HG02642 (cell line): ENCODE measurements around the gene KNDC1.

Experiments
- ATAC-seq: cut with Tn5 transposase; IDR thresholded peaks from one replicate; pipeline ENCODE4 v1.9.1; 2021; ENCODE audit warnings: mild to moderate bottlenecking; ENCODE audit not compliant: unreplicated experiment, poor library complexity

The KNDC1 gene

GRCh38 chr10:133187906-133188681 is 28.1 kb downstream of the KNDC1 start:
- ATAC-seq: no peak

DNA sequence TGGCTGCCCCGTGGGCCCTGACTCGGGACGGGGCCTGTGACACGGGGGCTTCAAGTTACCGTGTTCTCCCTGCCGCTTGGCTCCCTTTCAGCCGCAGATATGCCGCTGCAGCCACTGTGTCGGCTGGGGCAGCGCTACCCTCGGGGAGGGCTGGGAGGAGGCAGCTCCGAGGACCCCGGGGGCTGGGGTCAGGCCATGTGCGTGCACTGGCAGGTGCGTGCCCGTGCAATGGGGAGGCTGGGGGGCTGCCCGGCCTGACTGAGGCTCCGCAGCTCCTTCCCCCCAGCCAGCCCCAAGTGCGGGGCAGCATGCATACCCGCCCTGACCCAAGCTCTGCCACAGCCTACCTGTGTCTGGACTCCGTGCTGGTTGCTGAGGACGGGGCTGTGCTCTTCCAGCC is 29.2 kb downstream of the KNDC1 start:
- no peak for ATAC-seq

DNA sequence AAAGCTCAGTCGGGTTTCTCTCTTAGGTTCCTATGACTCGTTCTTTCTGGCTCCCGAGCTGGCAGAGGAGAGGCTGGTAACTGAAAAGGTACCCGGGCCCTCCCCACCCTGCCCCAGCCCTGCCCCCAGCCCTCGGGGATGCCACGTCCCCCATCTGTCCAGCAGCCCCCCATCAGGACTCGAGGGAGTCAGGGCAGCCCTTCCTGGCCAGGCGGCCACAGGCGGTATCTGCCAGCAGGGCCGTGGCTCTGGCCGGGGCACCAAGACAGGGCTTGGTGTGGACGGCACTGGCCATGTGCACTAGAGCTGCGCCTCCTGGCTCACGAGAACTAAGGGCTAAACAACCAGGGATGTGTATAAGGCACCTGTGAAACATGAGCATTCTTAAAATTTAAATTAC is 29.7 kb downstream of the KNDC1 start:
- no peak for ATAC-seq

DNA sequence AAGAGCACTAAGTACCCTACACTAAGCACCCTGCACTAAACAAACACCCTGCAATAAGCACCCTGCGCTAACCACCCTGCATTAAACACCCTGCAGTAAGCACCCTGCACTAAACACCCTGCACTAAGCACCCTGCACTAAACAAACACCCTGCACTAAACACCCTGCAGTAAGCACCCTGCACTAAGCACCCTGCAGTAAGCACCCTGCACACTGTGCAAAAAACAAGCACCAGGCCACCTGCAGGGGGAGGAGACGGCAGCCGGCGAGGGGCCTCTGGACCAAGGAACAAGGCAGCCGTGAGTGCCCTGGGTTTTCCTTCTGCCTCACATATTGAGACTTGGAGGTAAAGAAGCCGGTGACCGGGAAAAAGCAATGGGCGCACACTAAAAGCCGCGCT is 30.2 kb downstream of the KNDC1 start:
- no peak for ATAC-seq

DNA sequence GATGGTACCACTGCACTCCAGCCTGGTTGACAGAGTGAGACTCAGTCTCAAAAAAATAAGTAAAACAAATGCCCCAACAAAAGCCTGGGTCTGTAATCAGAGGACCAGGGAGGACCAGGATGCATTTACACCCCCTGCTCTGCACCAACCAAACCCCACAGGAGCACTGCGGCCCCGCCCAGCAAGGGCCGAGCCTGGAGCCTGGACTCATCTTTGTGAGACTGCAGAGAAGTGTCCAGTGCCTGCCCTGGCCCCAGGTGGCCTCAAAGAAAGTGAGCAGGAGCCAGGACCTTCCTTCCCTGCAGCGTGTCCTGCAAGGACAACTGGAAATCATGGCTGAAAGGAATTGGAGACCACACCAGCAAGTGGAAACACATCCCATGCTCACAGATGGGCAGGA is 31.6 kb downstream of the KNDC1 start:
- ATAC-seq: no peak

- no peak for ATAC-seq
Observed at GRCh38 chr10:133194151-133194550, 34.1 kb downstream of the KNDC1 start.

- no peak for ATAC-seq
Observed at GRCh38 chr10:133195096-133195495, 35.1 kb downstream of the KNDC1 start.

- no peak for ATAC-seq
Observed at GRCh38 chr10:133195611-133196010, 35.6 kb downstream of the KNDC1 start.

DNA sequence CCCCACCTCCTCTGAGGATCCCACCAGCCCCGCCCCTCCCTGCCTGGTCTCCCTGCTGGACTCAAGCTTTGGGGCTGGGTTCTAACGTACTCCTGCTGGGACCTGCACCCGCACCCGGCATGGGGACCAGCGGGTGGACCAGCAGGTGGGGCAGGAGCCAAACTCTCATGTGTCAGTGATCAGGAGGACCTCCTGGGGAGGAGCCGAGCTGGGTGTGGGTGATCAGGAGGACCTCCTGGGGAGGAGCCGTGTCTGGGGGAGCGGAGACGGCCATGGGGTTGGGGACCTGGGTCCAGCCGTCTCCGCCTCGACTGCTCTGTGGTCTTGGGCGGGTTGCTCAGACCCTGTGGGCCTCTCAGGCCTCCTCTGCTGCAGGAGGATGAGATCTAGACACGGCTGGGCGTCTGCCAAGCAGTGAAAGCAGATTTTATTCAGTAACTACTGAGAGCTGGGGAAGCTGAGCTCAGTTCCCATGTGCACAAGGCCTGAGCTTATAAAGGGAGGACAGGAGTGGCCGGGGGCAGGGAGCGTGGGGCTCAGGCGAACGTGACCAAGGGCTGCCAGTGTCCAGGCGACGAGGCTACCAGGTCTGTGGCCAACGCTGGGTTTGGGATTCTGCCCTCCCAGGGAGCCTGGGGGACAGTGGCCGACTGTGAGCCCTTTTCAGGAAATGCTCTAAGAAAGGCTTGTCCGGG is 36.3 kb downstream of the KNDC1 start:
- no peak for ATAC-seq

GRCh38 chr10:133196936-133197758 is 37.1 kb downstream of the KNDC1 start:
- ATAC-seq: no peak

GRCh38 chr10:133197786-133198185 is 37.8 kb downstream of the KNDC1 start:
- ATAC-seq: no peak

- ATAC-seq: no peak
Observed at GRCh38 chr10:133198206-133198605, 38.2 kb downstream of the KNDC1 start.

GRCh38 chr10:133198621-133199487 is 38.8 kb downstream of the KNDC1 start:
- ATAC-seq: no peak

- ATAC-seq: no peak
Observed at GRCh38 chr10:133199488-133199885, 39.5 kb downstream of the KNDC1 start.

DNA sequence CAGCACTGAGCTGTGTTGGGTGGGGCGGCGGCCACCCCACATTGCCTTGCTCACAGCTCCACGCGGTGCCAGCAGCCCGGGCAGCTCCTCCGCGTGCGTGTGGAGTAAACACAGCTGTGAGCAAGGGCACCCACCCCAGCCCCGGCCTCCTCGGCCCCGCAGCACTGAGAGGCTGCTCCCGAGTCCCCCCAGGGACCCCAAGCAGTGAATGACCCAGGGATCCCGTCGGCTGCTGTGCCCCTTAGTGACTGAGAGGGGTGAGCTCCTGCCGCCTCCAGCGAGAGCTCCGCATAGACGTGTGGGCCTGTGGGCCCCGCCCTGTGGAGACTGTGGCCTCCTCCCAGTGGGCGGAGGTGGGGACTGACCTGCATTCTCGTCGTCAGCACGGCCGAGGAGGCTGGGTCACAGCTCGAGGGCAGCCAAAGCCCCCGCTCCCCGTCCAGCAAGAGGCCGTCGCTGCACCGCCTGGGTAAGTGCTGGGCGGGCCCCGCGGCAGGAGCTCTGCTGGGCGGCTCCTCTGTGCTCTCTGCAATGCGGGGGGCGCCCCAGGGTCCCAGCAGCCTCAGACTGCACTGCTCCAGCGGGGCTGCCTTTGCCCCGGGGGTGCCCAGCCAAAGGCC is 40.1 kb downstream of the KNDC1 start:
- ATAC-seq: no peak

DNA sequence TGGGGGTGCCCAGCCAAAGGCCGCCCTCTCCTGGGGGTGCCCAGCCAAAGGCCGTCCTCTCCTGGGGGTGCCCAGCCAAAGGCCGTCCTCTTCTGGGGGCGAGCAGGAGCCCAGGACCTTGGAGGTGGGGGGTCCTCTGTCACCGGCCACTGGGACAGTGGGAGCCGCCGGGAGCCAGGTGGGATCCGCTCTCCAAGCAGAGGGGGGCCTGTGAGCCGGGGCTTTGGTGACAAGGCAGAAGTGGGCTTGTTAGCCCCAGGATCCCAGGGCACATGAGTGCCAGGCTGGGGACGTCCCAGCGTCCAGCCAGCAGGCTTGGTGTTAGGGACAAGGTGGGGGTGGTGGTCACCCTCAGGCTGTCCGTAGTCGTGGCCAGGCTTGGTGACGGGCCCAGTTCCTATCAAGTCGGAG is 40.6 kb downstream of the KNDC1 start:
- ATAC-seq: no peak

GRCh38 chr10:133201151-133201947 is 41.3 kb downstream of the KNDC1 start:
- no peak for ATAC-seq

DNA sequence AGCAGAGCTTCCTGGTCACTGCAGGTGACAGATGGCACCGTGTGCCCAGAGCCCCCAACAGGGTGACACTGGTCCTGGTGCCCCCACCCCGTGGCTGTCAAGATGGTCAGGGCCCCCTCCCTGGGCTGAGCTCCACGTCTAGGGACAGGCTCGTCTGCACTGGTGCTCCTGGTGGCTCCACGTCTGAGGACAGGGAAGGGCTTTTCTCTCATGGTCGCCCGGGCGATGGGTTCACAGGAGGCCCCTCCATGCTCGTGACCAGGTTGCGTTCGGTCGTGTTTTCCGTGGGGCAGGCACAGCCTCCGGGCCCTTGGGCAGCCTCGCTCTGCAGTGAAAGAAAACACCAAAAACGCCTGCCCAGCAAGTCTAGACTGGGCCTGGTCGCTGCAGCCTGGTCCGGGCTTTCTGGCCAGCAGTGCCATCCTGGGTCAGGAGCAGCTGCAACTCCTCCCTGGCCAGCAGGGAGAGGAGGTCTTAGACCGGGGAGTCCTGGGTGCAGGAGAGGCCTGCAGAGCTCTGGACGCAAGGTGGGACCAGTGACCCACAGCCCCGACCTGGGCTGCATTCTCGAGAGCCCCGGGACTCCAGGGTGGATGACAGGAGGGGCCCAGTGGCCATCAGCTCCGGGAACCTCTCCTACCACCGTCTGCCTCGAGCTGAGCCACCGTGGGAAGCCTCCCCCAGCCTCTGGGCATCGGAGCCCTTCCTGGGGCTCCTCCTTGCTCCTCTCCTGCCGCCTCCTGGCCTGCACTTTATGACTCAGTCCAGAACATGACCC is 42.1 kb downstream of the KNDC1 start:
- ATAC-seq: no peak
